Endothelial cell (in vitro differentiated cells): ENCODE measurements around the gene ZNF726. TPM values are rescaled to one million over a fixed set of nuclear protein-coding genes. Genes with fewer than 3 reads are reported as not detected.
"Not testable (repeated sequence)": the region's sequence is repeated elsewhere in the genome, so short reads cannot be mapped to it uniquely, and the experiment has no call there.

Experiments used
- DNase-seq: peaks from one replicate; pipeline ENCODE4 v3.0.0; 2021; ENCODE audit warnings: low spot score
- H3K27ac Mint-ChIP-seq: one replicate; pipeline ENCODE4 v1.8.0; 2021; ENCODE audit warnings: mixed read lengths, inconsistent platforms; ENCODE audit not compliant: unreplicated experiment
- H3K27me3 Mint-ChIP-seq: one replicate; pipeline ENCODE4 v1.8.0; 2021; ENCODE audit warnings: mild to moderate bottlenecking, moderate library complexity, mixed read lengths, inconsistent platforms; ENCODE audit not compliant: unreplicated experiment
- H3K36me3 Mint-ChIP-seq: one replicate; pipeline ENCODE4 v1.8.0; 2021; ENCODE audit warnings: mild to moderate bottlenecking, low read depth, mixed read lengths, inconsistent platforms; ENCODE audit not compliant: unreplicated experiment
- H3K4me1 Mint-ChIP-seq: one replicate; pipeline ENCODE4 v1.8.0; 2021; ENCODE audit warnings: mild to moderate bottlenecking, mixed read lengths, inconsistent platforms; ENCODE audit not compliant: unreplicated experiment
- H3K4me3 Mint-ChIP-seq: one replicate; pipeline ENCODE4 v1.8.0; 2021; ENCODE audit warnings: mild to moderate bottlenecking, mixed read lengths, inconsistent platforms; ENCODE audit not compliant: unreplicated experiment
- H3K9me3 Mint-ChIP-seq: one replicate; pipeline ENCODE4 v1.8.0; 2021; ENCODE audit warnings: mixed read lengths, inconsistent platforms; ENCODE audit not compliant: unreplicated experiment
- total RNA-seq: library from RNA; stranded (reverse); fragmentation: NEBNext Ultra II Directional; extraction: Animal tissue kit (Norgen Biotek cat#: 25700); gene quantifications from one replicate; pipeline ENCODE4 v1.2.1, GENCODE V29; 2021; ENCODE audit not compliant: unreplicated experiment
- TF ChIP-seq, protein P1 (sequence below): fragments of 200-600 bp; sonication (generic); IDR thresholded peaks from one replicate; pipeline ENCODE4 v1.5.0; 2021; ENCODE audit warnings: antibody characterized with exemption; ENCODE audit not compliant: unreplicated experiment

Gene ZNF726
- total RNA-seq, 1 donor from 2014 or later, result 3.4 TPM

DNA sequence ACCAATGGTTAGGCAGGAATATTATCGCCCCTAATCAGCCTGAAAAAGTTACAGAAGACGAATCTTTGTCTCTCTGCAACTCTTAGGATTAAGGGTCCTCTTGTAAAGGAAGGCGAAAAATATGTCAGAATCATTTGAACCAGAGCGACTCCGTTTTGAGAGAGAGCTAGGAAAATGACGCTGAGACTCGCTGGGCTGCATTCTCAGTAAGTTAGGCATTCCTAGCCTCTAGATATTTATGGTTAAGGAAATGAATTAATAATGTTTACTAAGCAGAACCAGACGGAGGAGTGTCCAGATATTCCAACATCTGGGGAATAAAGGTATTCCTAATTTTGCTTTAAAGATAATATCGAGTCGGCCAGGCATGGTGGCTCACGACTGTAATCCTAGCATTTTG lies 755 bp upstream of the ZNF726 start:
- TF ChIP-seq, protein P1, sequence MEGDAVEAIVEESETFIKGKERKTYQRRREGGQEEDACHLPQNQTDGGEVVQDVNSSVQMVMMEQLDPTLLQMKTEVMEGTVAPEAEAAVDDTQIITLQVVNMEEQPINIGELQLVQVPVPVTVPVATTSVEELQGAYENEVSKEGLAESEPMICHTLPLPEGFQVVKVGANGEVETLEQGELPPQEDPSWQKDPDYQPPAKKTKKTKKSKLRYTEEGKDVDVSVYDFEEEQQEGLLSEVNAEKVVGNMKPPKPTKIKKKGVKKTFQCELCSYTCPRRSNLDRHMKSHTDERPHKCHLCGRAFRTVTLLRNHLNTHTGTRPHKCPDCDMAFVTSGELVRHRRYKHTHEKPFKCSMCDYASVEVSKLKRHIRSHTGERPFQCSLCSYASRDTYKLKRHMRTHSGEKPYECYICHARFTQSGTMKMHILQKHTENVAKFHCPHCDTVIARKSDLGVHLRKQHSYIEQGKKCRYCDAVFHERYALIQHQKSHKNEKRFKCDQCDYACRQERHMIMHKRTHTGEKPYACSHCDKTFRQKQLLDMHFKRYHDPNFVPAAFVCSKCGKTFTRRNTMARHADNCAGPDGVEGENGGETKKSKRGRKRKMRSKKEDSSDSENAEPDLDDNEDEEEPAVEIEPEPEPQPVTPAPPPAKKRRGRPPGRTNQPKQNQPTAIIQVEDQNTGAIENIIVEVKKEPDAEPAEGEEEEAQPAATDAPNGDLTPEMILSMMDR, result no peak
- Mint-ChIP-seq H3K27ac (no peak overlapping the region), H3K36me3 (no peaks in the 10 kb centered on the region), H3K9me3 (peaks cover 15% of the 10 kb centered on the region), H3K4me1 (no peaks in the 10 kb centered on the region), H3K27me3 (no peaks in the 10 kb centered on the region), H3K4me3 (no peak overlapping the region)
- no peak for DNase-seq

DNA sequence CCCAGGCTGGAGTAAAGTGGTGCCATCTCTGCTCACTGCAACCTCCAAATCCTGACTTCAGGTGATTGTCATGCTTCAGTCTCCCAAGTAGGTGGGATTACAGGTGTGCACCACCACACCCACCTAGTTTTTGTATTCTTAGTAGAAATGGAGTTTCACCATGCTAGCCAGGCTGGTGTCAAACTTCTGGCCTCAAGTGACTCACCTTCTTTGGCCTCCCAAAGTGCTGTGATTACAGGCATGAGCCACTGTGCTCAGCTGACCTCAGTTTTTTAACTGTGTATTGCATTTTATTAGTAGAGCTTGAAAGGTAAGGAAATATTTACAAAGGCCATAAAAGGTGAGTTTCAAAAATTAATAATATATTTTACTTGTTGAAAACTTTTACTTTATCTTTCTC lies 2.3 kb downstream of the ZNF726 start:
- no peaks in the 10 kb centered on the region for H3K27me3 Mint-ChIP-seq
- no peak overlapping the region for H3K4me3 Mint-ChIP-seq
- no peak for DNase-seq

DNA sequence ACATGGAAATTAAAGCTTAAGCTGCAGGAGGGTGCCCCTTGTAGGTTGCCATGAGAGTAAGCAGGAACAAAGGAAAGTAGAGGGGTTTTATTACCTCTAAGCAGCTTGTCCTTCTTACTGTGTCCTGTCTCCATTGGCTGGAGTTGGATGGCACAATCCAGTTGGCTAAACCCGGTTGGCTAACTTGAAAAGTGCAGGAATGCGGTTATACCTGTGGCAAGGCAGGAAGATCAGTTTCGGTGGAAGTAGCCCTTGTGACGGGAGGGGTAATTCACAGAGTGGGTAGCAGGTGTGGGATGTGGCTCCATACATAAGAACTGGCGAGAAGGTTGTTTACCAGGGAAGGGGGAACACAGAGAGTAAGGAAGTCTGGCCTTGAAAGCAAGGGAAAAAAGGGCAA lies 3.2 kb downstream of the ZNF726 start:
- no peak overlapping the region for H3K4me3 Mint-ChIP-seq

More for the DNA sequence above, 2.3 kb downstream of the ZNF726 start:
- Mint-ChIP-seq H3K4me1 (no peaks in the 10 kb centered on the region), H3K27ac (no peak overlapping the region), H3K36me3 (peaks cover 9% of the 10 kb centered on the region), H3K9me3 (peaks cover 10% of the 10 kb centered on the region)
- TF ChIP-seq, protein P1, result no peak

DNA sequence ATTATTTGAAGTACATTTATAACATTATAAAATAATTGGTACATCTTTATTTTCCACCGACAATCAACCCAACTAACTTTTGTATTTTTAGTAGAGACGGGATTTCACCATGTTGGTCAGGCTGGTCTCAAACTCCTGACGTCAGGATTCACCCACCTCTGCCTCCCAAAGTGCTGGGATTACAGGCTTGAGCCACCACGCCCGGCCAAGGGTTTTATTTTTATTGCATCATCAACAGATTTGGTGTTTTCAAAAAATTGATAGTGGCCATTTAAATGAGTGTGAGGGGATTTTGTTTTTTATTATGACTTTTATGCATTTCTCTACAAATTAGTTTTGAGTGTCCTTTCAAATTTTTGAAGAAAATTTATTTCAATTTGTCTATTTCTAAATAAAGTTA lies 10.6 kb downstream of the ZNF726 start:
- no peak for DNase-seq
- TF ChIP-seq, protein P1, result no peak
- Mint-ChIP-seq H3K27me3 (no peaks in the 10 kb centered on the region), H3K36me3 (peaks cover 29% of the 10 kb centered on the region), H3K9me3 (peaks cover 4% of the 10 kb centered on the region), H3K4me1 (no peaks in the 10 kb centered on the region), H3K4me3 (no peak overlapping the region), H3K27ac (no peak overlapping the region)

More for the DNA sequence above, 3.2 kb downstream of the ZNF726 start:
- no peaks in the 10 kb centered on the region for H3K27me3 Mint-ChIP-seq
- TF ChIP-seq, protein P1, result no peak
- no peaks in the 10 kb centered on the region for H3K4me1 Mint-ChIP-seq
- no peak for DNase-seq
- peaks cover 9% of the 10 kb centered on the region for H3K9me3 Mint-ChIP-seq
- no peak overlapping the region for H3K27ac Mint-ChIP-seq
- peaks cover 17% of the 10 kb centered on the region for H3K36me3 Mint-ChIP-seq

DNA sequence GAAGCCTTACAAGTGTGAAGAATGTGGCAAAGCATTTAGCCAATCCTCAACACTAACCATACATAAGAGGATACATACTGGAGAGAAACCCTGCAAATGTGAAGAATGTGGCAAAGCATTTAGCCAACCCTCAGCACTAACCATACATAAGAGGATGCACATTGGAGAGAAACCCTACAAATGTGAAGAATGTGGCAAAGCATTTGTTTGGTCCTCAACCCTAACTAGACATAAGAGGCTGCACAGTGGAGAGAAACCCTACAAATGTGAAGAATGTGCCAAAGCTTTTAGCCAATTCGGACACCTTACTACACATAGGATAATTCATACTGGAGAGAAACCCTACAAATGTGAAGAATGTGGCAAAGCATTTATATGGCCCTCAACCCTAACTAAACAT lies 18.2 kb downstream of the ZNF726 start:
- Mint-ChIP-seq H3K4me3 (peak overlapping the region; percentile 19), H3K9me3 (peaks cover 26% of the 10 kb centered on the region), H3K27ac (no peak overlapping the region), H3K4me1 (no peaks in the 10 kb centered on the region), H3K27me3 (no peaks in the 10 kb centered on the region), H3K36me3 (peaks cover 30% of the 10 kb centered on the region)
- no peak for DNase-seq
- TF ChIP-seq, protein P1, result no peak

DNA sequence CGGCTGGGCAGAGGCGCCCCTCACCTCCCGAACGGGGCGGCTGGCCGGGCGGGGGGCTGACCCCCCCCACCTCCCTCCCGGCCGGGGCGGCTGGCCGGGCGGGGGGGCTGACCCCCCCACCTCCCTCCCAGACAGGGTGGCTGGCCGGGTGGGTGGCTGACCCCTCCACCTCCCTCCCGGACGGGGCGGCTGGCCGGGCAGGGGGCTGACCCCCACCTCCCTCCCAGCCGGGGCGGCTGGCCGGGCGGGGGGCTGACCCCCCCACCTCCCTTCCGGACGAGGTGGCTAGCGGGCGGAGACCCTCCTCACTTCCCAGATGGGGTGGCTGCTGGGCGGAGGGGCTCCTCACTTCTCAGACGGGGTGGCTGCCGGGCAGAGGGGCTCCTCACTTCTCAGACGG lies 22.3 kb downstream of the ZNF726 start:
- not testable (repeated sequence) for H3K4me3 Mint-ChIP-seq, H3K27ac Mint-ChIP-seq, H3K4me1 Mint-ChIP-seq, DNase-seq, H3K27me3 Mint-ChIP-seq
- Mint-ChIP-seq H3K9me3 (peaks cover 26% of the 10 kb centered on the region), H3K36me3 (peaks cover 18% of the 10 kb centered on the region)
